H54 (cell line): ENCODE results near the gene GRM1.

Source experiments
- DNase-seq: peaks from one replicate; pipeline ENCODE4 v3.0.0; 2011; ENCODE audit warnings: low spot score, mixed read lengths; ENCODE audit not compliant: insufficient read length
- FAIRE-seq: peaks from 3 replicates; lab custom pipeline; 2011; peaks lifted over from hg19 to GRCh38; lab: Jason Lieb, UNC
- POLR2A ChIP-seq: IDR thresholded peaks from 2 replicates; pipeline ENCODE4 v1.6.1; 2011; ENCODE audit warnings: low read depth, mild to moderate bottlenecking, low read length

The GRM1 gene

DNA sequence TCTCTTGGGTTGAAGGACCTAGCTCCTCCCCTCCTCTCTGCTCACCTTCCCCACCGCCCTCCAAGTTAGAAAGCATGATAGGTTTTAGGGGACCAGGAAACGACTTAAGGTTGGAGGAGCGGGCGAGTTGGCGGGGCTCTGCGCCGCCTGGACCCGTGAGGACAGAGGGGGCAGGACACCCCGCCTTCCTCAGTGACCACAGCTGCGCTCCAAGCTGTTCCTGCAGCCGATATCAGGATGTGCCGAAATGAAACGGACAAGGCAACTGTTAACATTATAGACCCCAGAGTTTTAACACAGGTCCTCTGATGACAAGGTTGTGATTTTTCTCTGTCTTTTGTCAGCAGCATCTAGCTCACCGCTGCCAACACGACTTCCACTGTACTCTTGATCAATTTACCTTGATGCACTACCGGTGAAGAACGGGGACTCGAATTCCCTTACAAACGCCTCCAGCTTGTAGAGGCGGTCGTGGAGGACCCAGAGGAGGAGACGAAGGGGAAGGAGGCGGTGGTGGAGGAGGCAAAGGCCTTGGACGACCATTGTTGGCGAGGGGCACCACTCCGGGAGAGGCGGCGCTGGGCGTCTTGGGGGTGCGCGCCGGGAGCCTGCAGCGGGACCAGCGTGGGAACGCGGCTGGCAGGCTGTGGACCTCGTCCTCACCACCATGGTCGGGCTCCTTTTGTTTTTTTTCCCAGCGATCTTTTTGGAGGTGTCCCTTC is at the start of gene GRM1:
GRM1 (plus strand) TSS at position 212 of the 722 bp plus-strand sequence; CDS start at position 668, 456 bp downstream.
- no peak for TF ChIP-seq POLR2A
- FAIRE-seq (no peak), DNase-seq (no peak)

DNA sequence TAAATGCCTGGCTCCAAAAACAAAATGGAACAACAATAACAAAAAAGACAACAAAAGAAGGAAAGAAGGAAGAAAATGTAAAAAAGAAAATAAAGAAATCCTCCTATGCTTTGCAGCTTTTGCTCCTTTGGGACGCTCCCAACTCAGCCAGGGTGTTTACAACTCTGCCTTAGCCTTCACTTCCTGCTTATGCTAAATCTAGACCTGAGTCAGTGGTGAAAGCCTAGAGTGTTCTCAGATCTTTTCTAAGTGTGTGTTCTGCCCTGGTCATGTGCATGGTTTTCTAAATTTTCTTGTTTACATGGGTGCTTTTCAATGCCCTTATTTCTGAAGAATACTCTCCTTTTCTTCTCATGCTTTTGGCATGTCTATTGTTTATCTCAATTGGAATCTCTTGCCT is 19.5 kb upstream of the GRM1 start:
- DNase-seq (no peak), FAIRE-seq (no peak)
- TF ChIP-seq POLR2A, result no peak

DNA sequence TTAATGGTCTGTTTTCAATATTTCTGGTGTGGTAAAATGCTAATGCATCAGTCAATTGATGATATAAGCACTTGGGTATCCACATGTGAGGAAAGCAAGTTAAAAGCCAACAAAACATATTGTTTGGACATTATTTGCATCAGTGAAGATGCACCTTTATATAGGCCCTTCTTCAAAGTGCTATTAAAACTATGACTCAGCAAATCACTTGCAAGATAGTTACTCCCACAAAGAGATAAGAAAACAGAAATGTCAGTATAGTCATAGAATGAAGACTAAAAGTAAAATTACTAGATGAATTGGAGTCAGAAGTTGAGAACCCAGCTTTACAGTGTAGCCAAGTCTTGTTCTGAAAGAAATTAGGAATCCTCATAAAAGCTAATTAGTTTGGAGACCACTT is 14.6 kb upstream of the GRM1 start:
- TF ChIP-seq POLR2A, result no peak
- FAIRE-seq (no peak), DNase-seq (no peak)

DNA sequence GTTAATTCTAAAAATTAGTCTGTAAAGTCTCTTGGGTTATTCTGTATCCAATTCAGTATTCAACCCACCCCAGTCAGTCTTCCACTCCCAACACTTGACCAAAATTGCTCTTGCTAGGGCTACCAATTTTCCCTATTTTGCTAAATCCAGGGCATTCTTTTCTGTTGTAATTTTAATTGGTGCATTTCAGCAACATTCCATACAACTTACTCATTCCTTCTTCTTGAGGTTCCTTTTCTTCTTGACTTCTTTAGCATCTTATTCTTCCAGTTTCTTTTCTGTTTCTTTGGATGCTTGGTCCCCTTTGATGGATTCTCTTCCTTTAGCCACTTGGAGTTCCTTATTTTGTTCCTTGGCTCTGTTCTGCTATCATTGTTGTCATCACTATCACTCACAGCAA is 11.2 kb upstream of the GRM1 start:
- DNase-seq (no peak), FAIRE-seq (no peak)
- no peak for TF ChIP-seq POLR2A

DNA sequence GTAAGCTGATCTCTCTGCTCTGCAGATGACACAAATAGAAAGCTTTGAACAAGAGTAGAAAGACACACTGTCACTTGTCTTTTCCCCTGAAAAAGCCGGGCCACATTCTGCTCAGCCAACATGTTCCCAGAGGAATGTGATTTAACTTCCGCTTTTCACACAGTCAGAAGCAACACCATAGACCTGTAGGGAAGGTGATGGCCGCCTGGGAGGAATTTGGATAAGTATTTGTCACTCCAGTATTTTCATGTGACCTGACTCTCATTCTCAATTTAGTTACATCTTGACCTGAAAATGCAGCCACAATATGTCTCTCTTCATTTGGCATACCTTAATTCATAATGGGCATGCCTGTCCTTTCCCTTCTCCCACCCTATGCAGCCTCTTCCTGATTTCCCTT is 2.0 kb upstream of the GRM1 start:
- no peak for DNase-seq
- no peak for TF ChIP-seq POLR2A
- no peak for FAIRE-seq

DNA sequence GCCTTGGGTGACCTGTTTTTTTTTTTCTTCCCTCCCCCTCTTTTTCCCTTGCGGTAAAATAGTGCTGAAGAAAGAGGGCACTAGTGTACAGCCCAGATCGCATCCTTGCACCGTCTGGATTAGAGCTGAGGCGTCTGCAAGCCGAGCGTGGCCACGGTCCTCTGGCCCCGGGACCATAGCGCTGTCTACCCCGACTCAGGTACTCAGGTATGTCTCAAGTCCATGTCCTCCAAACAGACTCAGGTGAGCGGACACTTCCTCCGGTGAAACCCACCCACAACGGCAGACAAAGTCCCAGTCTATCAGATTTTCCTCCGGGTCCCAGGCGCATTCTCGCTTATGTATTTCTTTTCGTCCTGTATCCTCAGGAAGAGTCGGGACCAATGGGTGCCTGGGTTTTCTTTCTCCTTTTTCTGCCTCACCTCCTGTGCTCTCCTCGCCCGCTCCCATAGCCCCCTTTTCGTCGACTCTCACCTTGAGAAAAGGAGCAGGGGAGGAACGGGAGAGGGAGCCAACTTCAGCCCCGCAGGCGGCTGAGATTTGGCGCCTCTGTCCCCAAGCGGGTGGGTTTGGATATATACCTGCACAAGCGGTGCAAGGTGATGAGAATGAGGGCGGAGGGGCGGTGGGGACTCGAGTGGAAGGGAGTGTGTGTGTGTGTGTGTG is 1.1 kb upstream of the GRM1 start:
- no peak for FAIRE-seq
- TF ChIP-seq POLR2A, result no peak
- no peak for DNase-seq

DNA sequence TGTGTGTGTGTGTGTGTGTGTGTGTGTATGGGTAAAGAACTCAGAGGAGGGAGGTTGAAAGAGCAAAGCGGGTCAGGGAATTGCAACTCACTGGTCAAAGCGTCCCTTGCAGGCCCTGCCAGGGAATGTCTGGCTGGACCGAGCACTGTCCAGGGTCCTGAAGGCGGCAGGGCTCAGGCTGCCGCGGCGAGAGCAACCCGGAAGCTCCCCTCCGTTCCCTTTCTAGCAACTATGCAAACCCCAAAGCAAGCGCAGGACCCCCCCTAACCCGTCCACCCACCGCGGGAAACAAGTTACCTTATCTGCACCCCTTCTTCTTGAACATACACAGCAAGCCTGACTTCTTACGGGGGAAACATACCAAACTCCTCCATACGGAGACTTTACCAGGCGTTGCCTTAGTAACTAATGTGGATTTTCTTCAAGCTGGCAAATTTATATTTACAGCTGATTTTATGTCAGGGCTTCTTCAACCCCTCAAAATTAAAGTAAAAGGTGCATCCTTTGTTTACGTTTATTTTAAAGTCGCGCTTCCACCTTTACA is 538 bp upstream of the GRM1 start:
- DNase-seq (no peak), FAIRE-seq (no peak)
- no peak for TF ChIP-seq POLR2A

DNA sequence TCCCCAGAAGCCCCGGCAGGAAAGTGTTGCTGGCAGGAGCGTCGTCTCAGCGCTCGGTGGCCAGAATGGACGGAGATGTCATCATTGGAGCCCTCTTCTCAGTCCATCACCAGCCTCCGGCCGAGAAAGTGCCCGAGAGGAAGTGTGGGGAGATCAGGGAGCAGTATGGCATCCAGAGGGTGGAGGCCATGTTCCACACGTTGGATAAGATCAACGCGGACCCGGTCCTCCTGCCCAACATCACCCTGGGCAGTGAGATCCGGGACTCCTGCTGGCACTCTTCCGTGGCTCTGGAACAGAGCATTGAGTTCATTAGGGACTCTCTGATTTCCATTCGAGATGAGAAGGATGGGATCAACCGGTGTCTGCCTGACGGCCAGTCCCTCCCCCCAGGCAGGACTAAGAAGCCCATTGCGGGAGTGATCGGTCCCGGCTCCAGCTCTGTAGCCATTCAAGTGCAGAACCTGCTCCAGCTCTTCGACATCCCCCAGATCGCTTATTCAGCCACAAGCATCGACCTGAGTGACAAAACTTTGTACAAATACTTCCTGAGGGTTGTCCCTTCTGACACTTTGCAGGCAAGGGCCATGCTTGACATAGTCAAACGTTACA is 817 bp downstream of the GRM1 start:
- DNase-seq (no peak), FAIRE-seq (no peak)
- no peak for TF ChIP-seq POLR2A

DNA sequence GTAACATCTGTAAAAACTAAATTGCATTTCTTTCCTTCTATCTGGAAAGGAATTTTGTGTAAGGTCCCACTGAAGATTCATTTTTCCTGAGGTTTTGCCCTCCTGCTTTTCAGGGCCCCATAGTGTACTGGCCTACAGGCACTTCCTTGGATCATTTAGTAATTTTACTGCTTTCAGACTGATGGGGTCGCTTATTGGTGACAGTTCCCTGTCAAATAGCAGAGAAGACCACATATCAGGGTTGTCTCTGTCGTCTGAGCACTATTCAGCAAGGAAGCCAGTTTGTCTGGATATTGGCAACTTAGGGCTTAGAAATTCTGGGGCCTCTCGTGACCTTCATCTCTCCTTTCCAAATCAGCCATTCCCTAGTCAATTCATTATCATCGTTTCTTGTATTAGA is 3.5 kb downstream of the GRM1 start:
- no peak for TF ChIP-seq POLR2A
- DNase-seq, result no peak
- FAIRE-seq, result no peak

DNA sequence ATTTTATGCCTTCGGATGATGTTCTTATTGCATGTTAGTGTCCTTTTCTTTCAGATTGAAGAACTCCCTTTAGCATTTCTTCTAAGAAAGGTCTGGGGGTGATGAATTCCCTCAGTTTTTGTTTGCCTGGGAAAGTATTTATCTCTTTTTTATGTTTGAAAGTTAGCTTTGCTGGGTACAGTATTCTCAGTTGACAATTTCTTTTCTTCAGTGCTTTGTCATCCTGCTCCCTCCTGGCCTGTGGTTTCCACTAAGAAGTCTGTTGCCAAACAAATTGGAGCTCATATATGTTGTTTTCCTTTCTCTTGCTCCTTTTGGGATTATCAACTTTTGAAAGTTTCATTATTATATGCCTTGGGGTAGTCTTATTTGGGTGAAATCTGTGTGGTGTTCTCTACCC is 11.5 kb downstream of the GRM1 start:
- no peak for TF ChIP-seq POLR2A
- DNase-seq (no peak), FAIRE-seq (no peak)

DNA sequence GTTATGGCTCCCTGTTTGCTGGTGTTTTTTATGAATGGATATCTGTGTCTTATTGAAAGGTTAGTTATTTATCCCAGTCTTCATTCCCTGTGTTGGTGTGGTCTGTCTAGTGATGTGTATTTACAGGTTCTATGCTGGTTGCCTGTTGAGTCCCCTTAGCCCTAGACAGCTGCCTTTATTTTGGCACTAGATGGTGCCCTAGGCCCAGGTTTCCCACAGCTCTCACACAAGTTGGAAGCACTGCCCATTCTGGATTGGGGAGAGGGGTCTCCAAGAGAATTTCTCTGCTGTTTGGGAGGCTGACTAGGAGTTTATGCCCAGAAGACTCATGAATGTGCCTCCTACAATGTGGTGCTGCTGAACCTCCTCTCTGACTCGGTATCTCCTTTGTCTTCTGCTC is 12.4 kb downstream of the GRM1 start:
- FAIRE-seq, result no peak
- no peak for DNase-seq
- no peak for TF ChIP-seq POLR2A

DNA sequence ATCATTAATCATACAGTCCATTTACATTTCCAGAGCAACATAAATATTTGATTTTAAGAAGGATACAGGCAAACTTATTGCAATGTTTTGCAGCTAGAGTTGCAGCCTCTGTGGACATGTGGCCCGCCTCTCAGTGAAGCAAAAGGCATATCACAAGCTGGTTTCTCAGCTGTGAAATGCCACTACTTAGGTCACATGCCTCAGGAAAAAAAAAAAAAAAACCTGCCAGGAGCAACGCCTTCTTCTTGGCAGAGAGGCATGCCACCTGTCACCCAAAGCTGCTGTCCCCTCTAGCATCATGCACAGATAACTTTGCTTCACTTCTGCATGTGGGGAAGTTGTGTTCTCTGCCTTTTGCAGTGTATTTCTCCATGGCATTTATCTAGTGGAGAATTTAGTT is 18.5 kb downstream of the GRM1 start:
- no peak for TF ChIP-seq POLR2A
- FAIRE-seq (no peak), DNase-seq (no peak)

DNA sequence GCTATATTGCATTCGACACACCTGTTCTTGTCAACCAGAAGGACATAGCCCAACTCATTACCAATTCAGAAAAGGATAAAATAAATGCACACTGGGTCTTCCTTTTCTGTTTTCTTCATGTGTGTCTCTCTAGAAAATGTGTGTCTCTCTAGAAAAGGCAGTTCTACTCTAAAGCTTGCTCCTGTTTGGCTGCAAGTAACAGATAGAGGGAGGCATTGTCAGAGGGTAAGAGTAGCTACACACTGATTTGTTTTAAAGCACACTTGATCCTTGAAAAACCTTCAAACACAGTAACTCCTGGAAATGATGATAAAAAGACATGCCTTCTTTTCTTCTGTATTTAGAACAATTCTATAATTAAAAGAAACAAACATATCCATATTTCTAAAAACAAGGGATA is 21.3 kb downstream of the GRM1 start:
- FAIRE-seq (no peak), DNase-seq (no peak)
- TF ChIP-seq POLR2A, result no peak

DNA sequence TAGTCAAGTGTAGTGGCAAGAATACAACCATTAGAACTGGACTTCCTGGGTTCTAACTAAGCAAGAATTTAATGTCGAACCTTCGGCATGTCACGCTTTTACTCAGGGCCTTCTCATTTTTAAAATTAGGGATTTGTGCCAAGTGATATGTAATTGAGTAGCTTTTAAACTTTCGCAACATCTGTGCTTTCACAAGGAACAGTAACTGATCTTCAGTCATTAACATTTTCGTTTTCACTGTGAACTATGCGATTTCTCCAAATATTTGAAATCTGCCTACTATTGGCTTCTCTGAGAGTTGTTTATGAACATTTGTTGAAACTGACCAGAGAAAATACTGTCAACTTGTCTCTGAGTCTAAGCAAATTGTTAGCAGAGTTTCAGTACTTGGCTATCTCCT is 27.6 kb downstream of the GRM1 start:
- no peak for FAIRE-seq
- no peak for TF ChIP-seq POLR2A
- no peak for DNase-seq

DNA sequence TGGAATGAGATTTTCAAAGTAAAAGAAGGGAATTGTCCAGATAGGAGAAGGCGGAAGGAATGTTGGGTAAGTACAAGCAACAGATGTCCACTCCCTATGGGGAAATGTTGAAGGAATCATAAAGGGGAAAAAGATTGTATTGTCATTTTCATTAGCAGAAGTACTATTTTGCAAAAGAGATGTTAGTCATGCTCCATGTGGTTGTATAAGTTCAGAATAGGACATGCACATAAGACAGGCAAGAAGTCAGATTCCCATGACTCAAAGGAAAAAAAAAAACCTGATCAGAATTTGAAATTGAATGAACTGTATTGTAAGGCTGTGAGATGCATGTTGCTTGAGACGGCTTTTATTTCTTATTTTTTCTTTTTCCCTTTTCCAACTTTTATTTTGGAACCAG is 36.8 kb downstream of the GRM1 start:
- DNase-seq, result no peak
- no peak for FAIRE-seq
- no peak for TF ChIP-seq POLR2A
